Endothelial cell of umbilical vein (primary cell): Measurements from ENCODE around the gene CEMIP. TPM values are rescaled to one million over a fixed set of nuclear protein-coding genes. Genes with fewer than 3 reads are reported as not detected.

ENCODE experiments used
- BruUV-seq: library from RNA; stranded (reverse); fragments of 400-500 nt; replicated peaks from 2 replicates; lab custom pipeline; 2021; lab: Mats Ljungman, UMichigan
- CTCF ChIA-PET: fragments of 300-600, 350-600 bp; sonication (Branson Sonifier 250); formaldehyde crosslinking; loops from one replicate; lab custom pipeline; 2021; ENCODE audit warnings: antibody characterized with exemption, inconsistent platforms; lab: Charles Lee
- POLR2A ChIA-PET: fragments of 300-600, 350-600 bp; sonication (Branson Sonifier 250); formaldehyde crosslinking; loops from one replicate; lab custom pipeline; 2021; ENCODE audit warnings: antibody characterized with exemption, inconsistent platforms; lab: Charles Lee
- DNase-seq: peaks from one replicate; pipeline ENCODE4 v3.0.0-alpha.2; 2011; ENCODE audit warnings: low read depth, low spot score
- FAIRE-seq: peaks from 2 replicates; lab custom pipeline; 2011; peaks lifted over from hg19 to GRCh38; lab: Jason Lieb, UNC
- H2AFZ ChIP-seq: 2 replicates; pipeline ENCODE4 v1.6.0; 2012; ENCODE audit warnings: low read depth, low read length, control low read depth, inconsistent platforms
- H3K27ac ChIP-seq: 2 replicates; pipeline ENCODE4 v1.5.1; 2011; ENCODE audit warnings: low read depth, mild to moderate bottlenecking, control low read depth, low read length, moderate library complexity; ENCODE audit not compliant: insufficient read depth
- H3K27me3 ChIP-seq, 2 experiments: 2 replicates each; pipeline versions ENCODE4 v1.6.0 to v1.6.1; 2011; ENCODE audit warnings: low read length in 2 of 2, mixed read lengths in 1 of 2; ENCODE audit not compliant: control insufficient read depth in 2 of 2, insufficient read depth in 2 of 2
- H3K36me3 ChIP-seq, 2 experiments: 2 replicates in 1 of 2; 3 replicates in 1 of 2; pipeline ENCODE4 v1.5.1; 2011; ENCODE audit warnings: low read length in 2 of 2, mild to moderate bottlenecking in 1 of 2, moderate library complexity in 1 of 2; ENCODE audit not compliant: control insufficient read depth in 2 of 2, insufficient read depth in 2 of 2; ENCODE audit errors: extremely low read depth in 1 of 2
- H3K4me1 ChIP-seq: 3 replicates; pipeline ENCODE4 v1.5.1; 2011; ENCODE audit warnings: mild to moderate bottlenecking, low read length; ENCODE audit not compliant: control insufficient read depth, insufficient read depth; ENCODE audit errors: extremely low read depth
- H3K4me2 ChIP-seq: 2 replicates; pipeline ENCODE4 v1.6.1; 2011; ENCODE audit warnings: low read length, control low read depth, mixed read lengths; ENCODE audit not compliant: insufficient read depth
- H3K4me3 ChIP-seq, 3 experiments: fragments of 200-600 bp in 1 of 3; sonication (generic), shearing (Covaris generic) in 1 of 3; replicated peaks in 1 of 3; 2 replicates each; pipeline ENCODE4 v1.5.1; 2011 to 2016; ENCODE audit warnings: control low read depth in 3 of 3, low read length in 3 of 3, mild to moderate bottlenecking in 2 of 3, inconsistent platforms in 1 of 3, low read depth in 1 of 3, moderate library complexity in 1 of 3; ENCODE audit not compliant: insufficient read depth in 1 of 3
- H3K79me2 ChIP-seq: 2 replicates; pipeline ENCODE4 v1.6.0; 2012; ENCODE audit warnings: low read length, inconsistent platforms; ENCODE audit not compliant: control insufficient read depth, insufficient read depth
- H3K9ac ChIP-seq: replicated peaks from 2 replicates; pipeline ENCODE3; 2011; ENCODE audit warnings: low read length, control low read depth; ENCODE audit not compliant: insufficient read depth; ENCODE audit errors: extremely low read depth
- H3K9me1 ChIP-seq: replicated peaks from 3 replicates; pipeline ENCODE4 v1.6.0; 2011; ENCODE audit warnings: mild to moderate bottlenecking, low read length; ENCODE audit not compliant: control insufficient read depth, insufficient read depth; ENCODE audit errors: extremely low read depth
- H3K9me3 ChIP-seq: replicated peaks from 2 replicates; pipeline ENCODE4 v1.5.1; 2012; ENCODE audit warnings: low read length, inconsistent platforms; ENCODE audit not compliant: control insufficient read depth, insufficient read depth
- H4K20me1 ChIP-seq: replicated peaks from 2 replicates; pipeline ENCODE3; 2011; ENCODE audit warnings: mild to moderate bottlenecking, low read length; ENCODE audit not compliant: control insufficient read depth, insufficient read depth; ENCODE audit errors: extremely low read depth
- CTCF ChIP-seq, 2 donors: IDR thresholded peaks; 1 replicate in 1 of 2; 2 replicates in 1 of 2; pipeline ENCODE4 v1.5.1; 2011; ENCODE audit warnings: low read length in 2 of 2, mild to moderate bottlenecking in 2 of 2, moderate library complexity in 2 of 2, control low read depth in 1 of 2, inconsistent platforms in 1 of 2, low read depth in 1 of 2; ENCODE audit not compliant: insufficient read depth in 1 of 2; ENCODE audit errors: extremely low read depth in 1 of 2
- EZH2 ChIP-seq: IDR thresholded peaks from 2 replicates; pipeline ENCODE4 v1.6.1; 2012; ENCODE audit warnings: borderline replicate concordance, low read depth, mild to moderate bottlenecking, moderate library complexity, low read length, inconsistent platforms; ENCODE audit not compliant: severe bottlenecking
- FOS ChIP-seq: IDR thresholded peaks from 2 replicates; pipeline ENCODE4 v1.6.1; 2011; ENCODE audit warnings: mild to moderate bottlenecking, low read length, moderate library complexity, borderline replicate concordance; ENCODE audit not compliant: insufficient read depth
- GATA2 ChIP-seq: IDR thresholded peaks from 2 replicates; pipeline ENCODE4 v1.7.0; 2011; ENCODE audit warnings: low read depth, mild to moderate bottlenecking, moderate library complexity, mixed read lengths, low read length; ENCODE audit not compliant: insufficient read length, insufficient read depth
- JUN ChIP-seq: IDR thresholded peaks from 2 replicates; pipeline ENCODE4 v1.6.1; 2011; ENCODE audit warnings: borderline replicate concordance, low read depth; ENCODE audit not compliant: insufficient read length, insufficient read depth
- MAX ChIP-seq: IDR thresholded peaks from 2 replicates; pipeline ENCODE4 v1.6.1; 2011; ENCODE audit not compliant: insufficient read depth, insufficient read length
- MYC ChIP-seq: IDR thresholded peaks from one replicate; pipeline ENCODE4 v1.6.1; 2011; ENCODE audit warnings: mild to moderate bottlenecking, low read depth, low read length
- POLR2A ChIP-seq: IDR thresholded peaks from 2 replicates; pipeline ENCODE4 v1.6.1; 2012; ENCODE audit warnings: low read depth, mild to moderate bottlenecking, control low read depth, low read length
- POLR2AphosphoS5 ChIP-seq: IDR thresholded peaks from 2 replicates; pipeline ENCODE4 v1.6.1; 2012; ENCODE audit warnings: low read depth, mild to moderate bottlenecking, control low read depth, low read length, moderate library complexity; ENCODE audit not compliant: insufficient read depth
- dilution Hi-C: fragments of 300-500 bp; cut with MboI; formaldehyde crosslinking; loops from one replicate; pipeline ENCODE4 v1.15.0; 2019; ENCODE audit warnings: low sequenced_read_pairs; ENCODE audit not compliant: extremely low pct_ligation_motif_present
- intact Hi-C: fragments of 100-400 bp; cut with micrococcal nuclease; formaldehyde crosslinking; loops from one replicate; pipeline ENCODE4 v1.10.0; 2022
- polyA plus RNA-seq, 4 experiments: library from polyadenylated mRNA; depleted of rRNA in 3 of 4; stranded (reverse) in 3 of 4; unstranded in 1 of 4; fragments of >200 nt; gene quantifications; 2 replicates each; pipeline versions ENCODE4 v1.2.1 to v1.2.3, GENCODE V29; 2011 to 2012; ENCODE audit warnings: missing spikeins in 1 of 4
- total RNA-seq: library from RNA; stranded (reverse); gene quantifications from 2 replicates; pipeline ENCODE4 v1.2.3, GENCODE V29; 2021

CEMIP gene
- total and polyA plus RNA-seq, 2 donors (not counting 3 experiments of a cell fraction or from before 2014, with no cell fraction given), result 0.01 TPM; not detected in 1

GRCh38 chr15:80932513-80932815 is 153.3 kb downstream of the CEMIP start:
- Histone ChIP-seq H3K36me3 (no peaks in the 10 kb centered on the region), H3K9ac (no peak overlapping the region), H3K27me3 (no peaks in the 10 kb centered on the region), H2AFZ (no peak overlapping the region), H3K79me2 (no peaks in the 10 kb centered on the region), H3K27ac (no peak overlapping the region), H3K4me1 (peaks cover 18% of the 10 kb centered on the region), H3K9me1 (no peaks in the 10 kb centered on the region), H4K20me1 (no peaks in the 10 kb centered on the region), H3K4me3 (no peak overlapping the region), H3K4me2 (no peak overlapping the region), H3K9me3 (no peaks in the 10 kb centered on the region)
- intact Hi-C loops, result loop anchor here (10.0 kb wide), 1 partner anchor 1048 kb away; no protein-coding TSS in a partner anchor
- ChIA-PET POLR2A (no interaction called here), CTCF (no interaction called here)
- TF ChIP-seq MYC (no peak), CTCF (IDR thresholded peaks at IDR 0.05; ENCODE audit: extremely low read depth in 1 of 2, insufficient read depth in 1 of 2, low read depth in 1 of 2, low read length in 2 of 2) (no peak), GATA2 (no peak), EZH2 (no peak), MAX (no peak), POLR2AphosphoS5 (no peak), POLR2A (no peak), JUN (no peak), FOS (no peak)
- no peak for FAIRE-seq
- BruUV-seq, result no TSS peak
- dilution Hi-C loops, result no loop called here
- DNase-seq, result no peak
